DOHH2 (cell line): ENCODE results near the gene RBBP8NL.

Source experiments
- CTCF ChIP-seq: fragments of 200-600 bp; sonication (generic); IDR thresholded peaks from one replicate; pipeline ENCODE4 v1.5.1; 2014; ENCODE audit warnings: antibody characterized with exemption, mild to moderate bottlenecking, low read depth, low read length; ENCODE audit not compliant: poor library complexity, severe bottlenecking
- EZH2phosphoT487 ChIP-seq: fragments of 200-600 bp; sonication (generic); IDR thresholded peaks from 2 replicates; pipeline ENCODE4 v1.6.1; 2017; ENCODE audit warnings: borderline replicate concordance, mild to moderate bottlenecking, antibody characterized with exemption, low read length, moderate library complexity, mixed read lengths

GRCh38 chr20:62387219-62387913 lies 40.0 kb downstream of the RBBP8NL start:
- no peak for TF ChIP-seq CTCF
- no peak for TF ChIP-seq EZH2phosphoT487
